HEK293 (cell line): ENCODE data around the gene CANT1.

ENCODE experiments used
- GLIS2 ChIP-seq: fragments of 450-650 bp; formaldehyde crosslinking; IDR thresholded peaks from 2 replicates; pipeline ENCODE4 v1.5.1; 2016; ENCODE audit warnings: missing biosample characterization, missing genetic modification characterization
- MEIS1 ChIP-seq: sonication (generic); formaldehyde crosslinking; IDR thresholded peaks from 2 replicates; pipeline ENCODE4 v1.8.1; 2022; ENCODE audit warnings: missing genetic modification reagents, mild to moderate bottlenecking, borderline replicate concordance
- SALL2 ChIP-seq: fragments of 450-650 bp; formaldehyde crosslinking; IDR thresholded peaks from 2 replicates; pipeline ENCODE4 v1.5.0; 2017; ENCODE audit warnings: missing biosample characterization, mild to moderate bottlenecking, missing genetic modification characterization, borderline replicate concordance
- TRIM28 ChIP-seq: IDR thresholded peaks from 2 replicates; pipeline ENCODE4 v1.6.1; 2011; ENCODE audit warnings: low read length, control low read depth, borderline replicate concordance
- ZBTB48 ChIP-seq: fragments of 450-650 bp; formaldehyde crosslinking; IDR thresholded peaks from 2 replicates; pipeline ENCODE4 v1.5.1; 2016; ENCODE audit warnings: missing biosample characterization, missing genetic modification characterization
- ZBTB7A ChIP-seq: fragments of 450-650 bp; formaldehyde crosslinking; IDR thresholded peaks from 2 replicates; pipeline ENCODE4 v1.5.1; 2016; ENCODE audit warnings: low read depth, missing biosample characterization, missing genetic modification characterization
- ZFHX2 ChIP-seq: fragments of 450-650 bp; formaldehyde crosslinking; conservative IDR thresholded peaks from 2 replicates; pipeline ENCODE4 v1.5.1; 2016; ENCODE audit warnings: missing biosample characterization, missing genetic modification characterization
- ZFP3 ChIP-seq: fragments of 450-650 bp; formaldehyde crosslinking; IDR thresholded peaks from 2 replicates; pipeline ENCODE4 v1.5.1; 2016; ENCODE audit warnings: low read depth, missing biosample characterization, missing genetic modification characterization
- ZNF184 ChIP-seq: fragments of 450-650 bp; IDR thresholded peaks from 2 replicates; pipeline ENCODE4 v1.5.1; 2018; ENCODE audit warnings: missing biosample characterization, mild to moderate bottlenecking, missing genetic modification characterization
- ZNF19 ChIP-seq: fragments of 450-650 bp; formaldehyde crosslinking; IDR thresholded peaks from 2 replicates; pipeline ENCODE4; 2016; ENCODE audit warnings: missing biosample characterization, missing genetic modification characterization, low read depth
- ZNF24 ChIP-seq: fragments of 450-650 bp; formaldehyde crosslinking; IDR thresholded peaks from 2 replicates; pipeline ENCODE4 v1.5.1; 2016; ENCODE audit warnings: missing biosample characterization, missing genetic modification characterization
- ZNF324 ChIP-seq: fragments of 450-650 bp; formaldehyde crosslinking; IDR thresholded peaks from 2 replicates; pipeline ENCODE4 v1.5.1; 2016; ENCODE audit warnings: missing biosample characterization, missing genetic modification characterization
- ZNF416 ChIP-seq: fragments of 450-650 bp; formaldehyde crosslinking; IDR thresholded peaks from 2 replicates; pipeline ENCODE4 v1.5.1; 2016; ENCODE audit warnings: missing biosample characterization, missing genetic modification characterization
- ZNF473 ChIP-seq: fragments of 450-650 bp; formaldehyde crosslinking; IDR thresholded peaks from 2 replicates; pipeline ENCODE4 v1.5.1; 2017; ENCODE audit warnings: missing biosample characterization, missing genetic modification characterization
- ZNF558 ChIP-seq: fragments of 450-650 bp; formaldehyde crosslinking; IDR thresholded peaks from 2 replicates; pipeline ENCODE4 v1.5.1; 2016; ENCODE audit warnings: missing biosample characterization, missing genetic modification characterization
- ZNF560 ChIP-seq: fragments of 450-650 bp; formaldehyde crosslinking; IDR thresholded peaks from 2 replicates; pipeline ENCODE4 v1.5.1; 2017; ENCODE audit warnings: missing biosample characterization, missing genetic modification characterization, borderline replicate concordance
- ZNF600 ChIP-seq: fragments of 450-650 bp; formaldehyde crosslinking; IDR thresholded peaks from 2 replicates; pipeline ENCODE4 v1.5.1; 2016; ENCODE audit warnings: missing biosample characterization, missing genetic modification characterization
- ZNF623 ChIP-seq: fragments of 450-650 bp; formaldehyde crosslinking; IDR thresholded peaks from 2 replicates; pipeline ENCODE4 v1.5.1; 2016; ENCODE audit warnings: missing biosample characterization, missing genetic modification characterization
- ZNF626 ChIP-seq: fragments of 450-650 bp; sonication (Bioruptor Pico); formaldehyde crosslinking; IDR thresholded peaks from 2 replicates; pipeline ENCODE4 v1.5.1; 2018; ENCODE audit warnings: missing biosample characterization, missing genetic modification characterization, inconsistent platforms
- ZNF629 ChIP-seq: fragments of 450-650 bp; formaldehyde crosslinking; IDR thresholded peaks from 2 replicates; pipeline ENCODE4 v1.5.1; 2017; ENCODE audit warnings: missing biosample characterization, missing genetic modification characterization
- ZNF654 ChIP-seq: fragments of 450-650 bp; formaldehyde crosslinking; IDR thresholded peaks from 2 replicates; pipeline ENCODE4 v1.5.1; 2016; ENCODE audit warnings: low read depth, missing biosample characterization, missing genetic modification characterization
- ZNF658 ChIP-seq: fragments of 450-650 bp; formaldehyde crosslinking; IDR thresholded peaks from 2 replicates; pipeline ENCODE4; 2016; ENCODE audit warnings: missing biosample characterization, missing genetic modification characterization
- ZNF670 ChIP-seq: fragments of 450-650 bp; formaldehyde crosslinking; IDR thresholded peaks from 2 replicates; pipeline ENCODE4 v1.5.1; 2016; ENCODE audit warnings: missing biosample characterization, missing genetic modification characterization, low read depth
- ZNF768 ChIP-seq: fragments of 450-650 bp; formaldehyde crosslinking; IDR thresholded peaks from 2 replicates; pipeline ENCODE4 v1.5.1; 2018; ENCODE audit warnings: missing biosample characterization, mild to moderate bottlenecking, missing genetic modification characterization
- ZNF791 ChIP-seq: fragments of 450-650 bp; formaldehyde crosslinking; IDR thresholded peaks from 2 replicates; pipeline ENCODE4 v1.5.1; 2016; ENCODE audit warnings: missing biosample characterization, missing genetic modification characterization
- ZSCAN23 ChIP-seq: fragments of 450-650 bp; formaldehyde crosslinking; IDR thresholded peaks from 2 replicates; pipeline ENCODE4 v1.5.1; 2016; ENCODE audit warnings: missing biosample characterization, missing genetic modification characterization
- TF ChIP-seq, protein P1 (sequence below): fragments of 450-650 bp; formaldehyde crosslinking; conservative IDR thresholded peaks from 2 replicates; pipeline ENCODE4 v1.5.1; 2016; ENCODE audit warnings: low read depth, missing biosample characterization, missing genetic modification characterization
- TF ChIP-seq, protein P2 (sequence below): fragments of 450-650 bp; formaldehyde crosslinking; IDR thresholded peaks from 2 replicates; pipeline ENCODE4 v1.5.1; 2016; ENCODE audit warnings: missing biosample characterization, missing genetic modification characterization
- TF ChIP-seq, protein P3 (sequence below): fragments of 450-650 bp; formaldehyde crosslinking; IDR thresholded peaks from 2 replicates; pipeline ENCODE4 v1.5.1; 2017; ENCODE audit warnings: missing biosample characterization, missing genetic modification characterization
- TF ChIP-seq, protein P4 (sequence below): fragments of 450-650 bp; formaldehyde crosslinking; IDR thresholded peaks from 2 replicates; pipeline ENCODE4 v1.5.1; 2016; ENCODE audit warnings: missing biosample characterization, missing genetic modification characterization

CANT1 gene

DNA sequence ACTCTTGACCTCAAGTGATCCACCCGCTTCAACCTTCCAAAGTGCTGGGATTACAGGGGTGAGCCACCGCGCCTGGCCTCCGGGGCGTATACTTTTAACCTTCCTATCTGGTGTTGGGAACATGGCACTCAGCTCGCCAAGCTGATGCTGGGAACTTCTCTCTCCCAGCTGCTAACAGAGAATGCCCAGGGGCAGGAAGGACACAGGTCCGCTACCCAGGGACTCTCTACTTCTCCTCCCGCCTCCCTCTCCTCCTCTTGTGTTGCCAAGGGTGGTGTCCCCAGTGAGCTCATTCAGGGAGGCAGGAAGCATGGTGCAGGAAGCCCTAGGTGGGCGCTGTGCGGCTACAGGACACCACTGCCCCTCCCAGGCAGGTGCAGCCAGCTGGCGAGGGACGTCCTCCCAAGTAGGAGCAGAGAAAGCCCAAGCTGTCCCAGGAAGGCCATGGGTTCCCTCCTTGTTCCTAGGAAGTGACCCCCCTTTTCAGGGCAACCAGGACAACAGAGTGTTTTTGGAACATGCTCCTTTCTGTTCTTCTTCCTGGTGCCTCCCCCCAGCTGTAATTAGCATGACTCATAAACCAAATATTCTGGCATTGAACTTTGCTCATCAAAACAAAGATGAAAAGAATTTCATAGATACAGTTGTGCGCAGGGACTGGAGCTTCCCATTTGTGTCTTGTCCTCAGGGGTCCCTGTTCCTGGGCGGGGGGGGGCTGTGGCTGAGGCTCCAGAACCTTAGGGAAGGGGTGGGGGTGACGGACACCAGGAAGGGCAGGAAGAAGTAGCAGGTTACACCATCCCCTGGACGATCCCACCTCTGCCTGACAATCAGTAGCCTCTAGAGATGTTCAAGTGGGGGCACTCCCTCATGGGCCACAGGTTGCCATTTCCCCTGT, 17.1 kb upstream of the CANT1 start (continued):
- TF ChIP-seq ZNF560 (tag by site-specific recombination) = no peak
- TF ChIP-seq SALL2 (tag by site-specific recombination) = no peak
- no peak for TF ChIP-seq ZFP3 (tag by site-specific recombination)
- TF ChIP-seq, protein P1, sequence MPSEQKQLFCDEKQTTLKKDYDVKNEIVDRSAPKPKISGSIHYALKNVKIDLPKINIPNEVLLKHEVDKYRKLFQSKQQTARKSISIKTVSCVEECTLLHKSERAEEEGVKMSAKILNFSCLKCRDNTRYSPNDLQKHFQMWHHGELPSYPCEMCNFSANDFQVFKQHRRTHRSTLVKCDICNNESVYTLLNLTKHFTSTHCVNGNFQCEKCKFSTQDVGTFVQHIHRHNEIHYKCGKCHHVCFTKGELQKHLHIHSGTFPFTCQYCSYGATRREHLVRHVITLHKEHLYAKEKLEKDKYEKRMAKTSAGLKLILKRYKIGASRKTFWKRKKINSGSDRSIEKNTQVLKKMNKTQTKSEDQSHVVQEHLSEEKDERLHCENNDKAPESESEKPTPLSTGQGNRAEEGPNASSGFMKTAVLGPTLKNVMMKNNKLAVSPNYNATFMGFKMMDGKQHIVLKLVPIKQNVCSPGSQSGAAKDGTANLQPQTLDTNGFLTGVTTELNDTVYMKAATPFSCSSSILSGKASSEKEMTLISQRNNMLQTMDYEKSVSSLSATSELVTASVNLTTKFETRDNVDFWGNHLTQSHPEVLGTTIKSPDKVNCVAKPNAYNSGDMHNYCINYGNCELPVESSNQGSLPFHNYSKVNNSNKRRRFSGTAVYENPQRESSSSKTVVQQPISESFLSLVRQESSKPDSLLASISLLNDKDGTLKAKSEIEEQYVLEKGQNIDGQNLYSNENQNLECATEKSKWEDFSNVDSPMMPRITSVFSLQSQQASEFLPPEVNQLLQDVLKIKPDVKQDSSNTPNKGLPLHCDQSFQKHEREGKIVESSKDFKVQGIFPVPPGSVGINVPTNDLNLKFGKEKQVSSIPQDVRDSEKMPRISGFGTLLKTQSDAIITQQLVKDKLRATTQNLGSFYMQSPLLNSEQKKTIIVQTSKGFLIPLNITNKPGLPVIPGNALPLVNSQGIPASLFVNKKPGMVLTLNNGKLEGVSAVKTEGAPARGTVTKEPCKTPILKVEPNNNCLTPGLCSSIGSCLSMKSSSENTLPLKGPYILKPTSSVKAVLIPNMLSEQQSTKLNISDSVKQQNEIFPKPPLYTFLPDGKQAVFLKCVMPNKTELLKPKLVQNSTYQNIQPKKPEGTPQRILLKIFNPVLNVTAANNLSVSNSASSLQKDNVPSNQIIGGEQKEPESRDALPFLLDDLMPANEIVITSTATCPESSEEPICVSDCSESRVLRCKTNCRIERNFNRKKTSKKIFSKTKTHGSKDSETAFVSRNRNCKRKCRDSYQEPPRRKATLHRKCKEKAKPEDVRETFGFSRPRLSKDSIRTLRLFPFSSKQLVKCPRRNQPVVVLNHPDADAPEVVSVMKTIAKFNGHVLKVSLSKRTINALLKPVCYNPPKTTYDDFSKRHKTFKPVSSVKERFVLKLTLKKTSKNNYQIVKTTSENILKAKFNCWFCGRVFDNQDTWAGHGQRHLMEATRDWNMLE (tag by site-specific recombination) = no peak
- TF ChIP-seq ZNF324 (tag by site-specific recombination) = 0 out of 2 replicates have a peak, but pooled peaks have one; percentile 56
- TF ChIP-seq ZNF626 (tag by site-specific recombination) = no peak
- no peak for TF ChIP-seq ZNF623 (tag by site-specific recombination)
- TF ChIP-seq ZNF184 (tag by site-specific recombination) = no peak
- TF ChIP-seq, protein P2, sequence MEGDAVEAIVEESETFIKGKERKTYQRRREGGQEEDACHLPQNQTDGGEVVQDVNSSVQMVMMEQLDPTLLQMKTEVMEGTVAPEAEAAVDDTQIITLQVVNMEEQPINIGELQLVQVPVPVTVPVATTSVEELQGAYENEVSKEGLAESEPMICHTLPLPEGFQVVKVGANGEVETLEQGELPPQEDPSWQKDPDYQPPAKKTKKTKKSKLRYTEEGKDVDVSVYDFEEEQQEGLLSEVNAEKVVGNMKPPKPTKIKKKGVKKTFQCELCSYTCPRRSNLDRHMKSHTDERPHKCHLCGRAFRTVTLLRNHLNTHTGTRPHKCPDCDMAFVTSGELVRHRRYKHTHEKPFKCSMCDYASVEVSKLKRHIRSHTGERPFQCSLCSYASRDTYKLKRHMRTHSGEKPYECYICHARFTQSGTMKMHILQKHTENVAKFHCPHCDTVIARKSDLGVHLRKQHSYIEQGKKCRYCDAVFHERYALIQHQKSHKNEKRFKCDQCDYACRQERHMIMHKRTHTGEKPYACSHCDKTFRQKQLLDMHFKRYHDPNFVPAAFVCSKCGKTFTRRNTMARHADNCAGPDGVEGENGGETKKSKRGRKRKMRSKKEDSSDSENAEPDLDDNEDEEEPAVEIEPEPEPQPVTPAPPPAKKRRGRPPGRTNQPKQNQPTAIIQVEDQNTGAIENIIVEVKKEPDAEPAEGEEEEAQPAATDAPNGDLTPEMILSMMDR = no peak
- TF ChIP-seq ZNF558 = no peak
- TF ChIP-seq ZNF19 (tag by site-specific recombination) = no peak
- TF ChIP-seq TRIM28 = no peak
- TF ChIP-seq, protein P3, sequence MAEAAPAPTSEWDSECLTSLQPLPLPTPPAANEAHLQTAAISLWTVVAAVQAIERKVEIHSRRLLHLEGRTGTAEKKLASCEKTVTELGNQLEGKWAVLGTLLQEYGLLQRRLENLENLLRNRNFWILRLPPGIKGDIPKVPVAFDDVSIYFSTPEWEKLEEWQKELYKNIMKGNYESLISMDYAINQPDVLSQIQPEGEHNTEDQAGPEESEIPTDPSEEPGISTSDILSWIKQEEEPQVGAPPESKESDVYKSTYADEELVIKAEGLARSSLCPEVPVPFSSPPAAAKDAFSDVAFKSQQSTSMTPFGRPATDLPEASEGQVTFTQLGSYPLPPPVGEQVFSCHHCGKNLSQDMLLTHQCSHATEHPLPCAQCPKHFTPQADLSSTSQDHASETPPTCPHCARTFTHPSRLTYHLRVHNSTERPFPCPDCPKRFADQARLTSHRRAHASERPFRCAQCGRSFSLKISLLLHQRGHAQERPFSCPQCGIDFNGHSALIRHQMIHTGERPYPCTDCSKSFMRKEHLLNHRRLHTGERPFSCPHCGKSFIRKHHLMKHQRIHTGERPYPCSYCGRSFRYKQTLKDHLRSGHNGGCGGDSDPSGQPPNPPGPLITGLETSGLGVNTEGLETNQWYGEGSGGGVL (tag by site-specific recombination) = peak; percentile 54
- TF ChIP-seq, protein P4, sequence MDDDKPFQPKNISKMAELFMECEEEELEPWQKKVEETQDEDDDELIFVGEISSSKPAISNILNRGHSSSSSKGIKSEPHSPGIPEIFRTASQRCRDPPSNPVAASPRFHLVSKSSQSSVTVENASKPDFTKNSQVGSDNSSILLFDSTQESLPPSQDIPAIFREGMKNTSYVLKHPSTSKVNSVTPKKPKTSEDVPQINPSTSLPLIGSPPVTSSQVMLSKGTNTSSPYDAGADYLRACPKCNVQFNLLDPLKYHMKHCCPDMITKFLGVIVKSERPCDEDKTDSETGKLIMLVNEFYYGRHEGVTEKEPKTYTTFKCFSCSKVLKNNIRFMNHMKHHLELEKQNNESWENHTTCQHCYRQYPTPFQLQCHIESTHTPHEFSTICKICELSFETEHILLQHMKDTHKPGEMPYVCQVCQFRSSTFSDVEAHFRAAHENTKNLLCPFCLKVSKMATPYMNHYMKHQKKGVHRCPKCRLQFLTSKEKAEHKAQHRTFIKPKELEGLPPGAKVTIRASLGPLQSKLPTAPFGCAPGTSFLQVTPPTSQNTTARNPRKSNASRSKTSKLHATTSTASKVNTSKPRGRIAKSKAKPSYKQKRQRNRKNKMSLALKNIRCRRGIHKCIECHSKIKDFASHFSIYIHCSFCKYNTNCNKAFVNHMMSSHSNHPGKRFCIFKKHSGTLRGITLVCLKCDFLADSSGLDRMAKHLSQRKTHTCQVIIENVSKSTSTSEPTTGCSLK (tag by site-specific recombination) = no peak
- TF ChIP-seq ZNF658 = no peak
- 0 out of 2 replicates have a peak, but pooled peaks have one; percentile 24 for TF ChIP-seq ZBTB48
- no peak for TF ChIP-seq ZNF473 (tag by site-specific recombination)
- TF ChIP-seq ZNF654 (tag by site-specific recombination) = no peak
- no peak for TF ChIP-seq ZFHX2 (tag by site-specific recombination)
- TF ChIP-seq GLIS2 = peak; percentile 62
- 0 out of 2 replicates have a peak, but pooled peaks have one; percentile 61 for TF ChIP-seq ZNF24 (tag by site-specific recombination)
- no peak for TF ChIP-seq ZSCAN23
- TF ChIP-seq ZNF629 = 0 out of 2 replicates have a peak, but pooled peaks have one; percentile 63
- no peak for TF ChIP-seq ZNF768 (tag by site-specific recombination)
- TF ChIP-seq MEIS1 = no peak
- no peak for TF ChIP-seq ZNF791 (tag by site-specific recombination)
- no peak for TF ChIP-seq ZNF670 (tag by site-specific recombination)
- TF ChIP-seq ZBTB7A (tag by site-specific recombination) = no peak
- TF ChIP-seq ZNF600 (tag by site-specific recombination) = peak; percentile 67
- TF ChIP-seq ZNF416 (tag by site-specific recombination) = no peak
